MM.1S (cell line): Measurements from ENCODE around the gene ZNF892.

Experiments used
- DNase-seq: peaks from one replicate; pipeline ENCODE4 v3.0.0-alpha.2; 2015
- H2AFZ ChIP-seq: fragments of 300-600 bp; sonication (generic); 2 replicates; pipeline ENCODE4 v1.6.0; 2016; ENCODE audit warnings: antibody characterized with exemption, low read length
- H3F3A ChIP-seq: fragments of 300-600 bp; sonication (generic); 2 replicates; pipeline ENCODE4 v1.6.1; 2016; ENCODE audit warnings: mild to moderate bottlenecking, antibody characterized with exemption, low read length, moderate library complexity, mixed read lengths; ENCODE audit not compliant: insufficient read depth
- H3K27ac ChIP-seq: fragments of 300-600 bp; sonication (generic); 2 replicates; pipeline ENCODE4 v1.5.1; 2016; ENCODE audit warnings: mild to moderate bottlenecking, low read length
- H3K27me3 ChIP-seq: fragments of 300-600 bp; sonication (generic); replicated peaks from 2 replicates; pipeline ENCODE4 v1.6.0; 2016; ENCODE audit warnings: low read length; ENCODE audit not compliant: insufficient read depth
- H3K36me3 ChIP-seq: fragments of 300-600 bp; sonication (generic); replicated peaks from 2 replicates; pipeline ENCODE4 v1.6.1; 2016; ENCODE audit warnings: mild to moderate bottlenecking, low read length, mixed read lengths; ENCODE audit not compliant: insufficient read depth
- H3K4me1 ChIP-seq: fragments of 300-600 bp; sonication (generic); 2 replicates; pipeline ENCODE4 v1.6.1; 2016; ENCODE audit warnings: low read length, mixed read lengths
- H3K4me2 ChIP-seq: fragments of 300-600 bp; sonication (generic); 2 replicates; pipeline ENCODE4 v1.6.0; 2016; ENCODE audit warnings: low read depth, low read length
- H3K4me3 ChIP-seq: fragments of 300-600 bp; sonication (generic); 2 replicates; pipeline ENCODE4 v1.5.1; 2016; ENCODE audit warnings: low read length, mixed read lengths
- H3K79me2 ChIP-seq: fragments of 300-600 bp; sonication (generic); 2 replicates; pipeline ENCODE4 v1.6.1; 2016; ENCODE audit warnings: mixed run types, low read length, mixed read lengths
- H3K9ac ChIP-seq: fragments of 300-600 bp; sonication (generic); 2 replicates; pipeline ENCODE4 v1.6.1; 2016; ENCODE audit warnings: low read length, mixed read lengths
- H3K9me2 ChIP-seq: fragments of 300-600 bp; sonication (generic); replicated peaks from 2 replicates; pipeline ENCODE4 v1.6.1; 2016; ENCODE audit warnings: mild to moderate bottlenecking, low read length, mixed read lengths; ENCODE audit not compliant: insufficient read depth
- H3K9me3 ChIP-seq: fragments of 300-600 bp; sonication (generic); replicated peaks from 2 replicates; pipeline ENCODE4 v1.6.1; 2016; ENCODE audit warnings: mild to moderate bottlenecking, low read length, mixed read lengths; ENCODE audit not compliant: insufficient read depth
- H4K20me1 ChIP-seq: fragments of 300-600 bp; sonication (generic); 2 replicates; pipeline ENCODE4 v1.6.1; 2016; ENCODE audit warnings: mild to moderate bottlenecking, low read length, moderate library complexity, mixed read lengths; ENCODE audit not compliant: insufficient read depth
- EZH2 ChIP-seq: fragments of 300-600 bp; sonication (generic); optimal IDR thresholded peaks from 2 replicates; pipeline ENCODE3; 2017; ENCODE audit warnings: low read depth, mild to moderate bottlenecking, antibody characterized with exemption, low read length, mixed read lengths
- EZH2phosphoT487 ChIP-seq: fragments of 300-600 bp; sonication (generic); IDR thresholded peaks from 2 replicates; pipeline ENCODE4 v1.6.1; 2018; ENCODE audit warnings: antibody characterized with exemption, low read length
- TF ChIP-seq, protein P1 (sequence below): fragments of 300-600 bp; sonication (generic); IDR thresholded peaks from 2 replicates; pipeline ENCODE4 v1.5.1; 2016; ENCODE audit warnings: antibody characterized with exemption, low read length, mixed read lengths

The ZNF892 gene

DNA sequence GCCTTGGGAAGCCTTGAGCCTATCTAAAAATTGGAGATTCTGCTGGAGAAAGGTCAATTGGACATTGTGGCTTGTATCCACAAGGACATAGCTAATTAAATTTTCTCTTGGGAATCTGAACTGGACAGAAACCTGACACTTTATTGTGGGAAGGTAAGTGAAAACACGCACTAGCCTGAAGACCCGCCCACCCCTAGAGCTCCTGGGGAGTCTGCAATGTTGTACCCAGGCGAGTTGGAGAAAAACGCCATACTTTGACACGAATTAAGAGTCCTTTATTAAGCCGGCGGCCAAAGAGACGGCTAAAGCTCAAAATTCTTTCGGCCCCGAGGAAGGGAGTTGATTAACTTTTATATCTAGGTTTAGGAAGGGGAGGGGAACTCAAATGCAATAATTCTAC lies 1.2 kb upstream of the ZNF892 start:
- 0 out of 2 replicates have a peak, but pooled peaks cover 3% of the 10 kb centered on the region for H3F3A ChIP-seq
- no peaks in the 10 kb centered on the region for H3K36me3 ChIP-seq
- H3K9ac ChIP-seq = no peak overlapping the region
- H3K27me3 ChIP-seq = no peaks in the 10 kb centered on the region; the same call in 1 of the 2 replicates
- H3K4me1 ChIP-seq = no peaks in the 10 kb centered on the region
- H3K27ac ChIP-seq = no peak overlapping the region
- H3K9me3 ChIP-seq = no peaks in the 10 kb centered on the region
- H4K20me1 ChIP-seq = no peaks in the 10 kb centered on the region
- H3K9me2 ChIP-seq = no peaks in the 10 kb centered on the region
- no peak overlapping the region for H2AFZ ChIP-seq
- H3K4me2 ChIP-seq = no peak overlapping the region
- no peak overlapping the region for H3K4me3 ChIP-seq
- no peak for DNase-seq
- no peaks in the 10 kb centered on the region for H3K79me2 ChIP-seq
- TF ChIP-seq, protein P1, sequence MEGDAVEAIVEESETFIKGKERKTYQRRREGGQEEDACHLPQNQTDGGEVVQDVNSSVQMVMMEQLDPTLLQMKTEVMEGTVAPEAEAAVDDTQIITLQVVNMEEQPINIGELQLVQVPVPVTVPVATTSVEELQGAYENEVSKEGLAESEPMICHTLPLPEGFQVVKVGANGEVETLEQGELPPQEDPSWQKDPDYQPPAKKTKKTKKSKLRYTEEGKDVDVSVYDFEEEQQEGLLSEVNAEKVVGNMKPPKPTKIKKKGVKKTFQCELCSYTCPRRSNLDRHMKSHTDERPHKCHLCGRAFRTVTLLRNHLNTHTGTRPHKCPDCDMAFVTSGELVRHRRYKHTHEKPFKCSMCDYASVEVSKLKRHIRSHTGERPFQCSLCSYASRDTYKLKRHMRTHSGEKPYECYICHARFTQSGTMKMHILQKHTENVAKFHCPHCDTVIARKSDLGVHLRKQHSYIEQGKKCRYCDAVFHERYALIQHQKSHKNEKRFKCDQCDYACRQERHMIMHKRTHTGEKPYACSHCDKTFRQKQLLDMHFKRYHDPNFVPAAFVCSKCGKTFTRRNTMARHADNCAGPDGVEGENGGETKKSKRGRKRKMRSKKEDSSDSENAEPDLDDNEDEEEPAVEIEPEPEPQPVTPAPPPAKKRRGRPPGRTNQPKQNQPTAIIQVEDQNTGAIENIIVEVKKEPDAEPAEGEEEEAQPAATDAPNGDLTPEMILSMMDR = no peak
- TF ChIP-seq EZH2 (no peak), EZH2phosphoT487 (no peak)

GRCh38 chr2:95208106-95208505 lies 785 bp downstream of the ZNF892 start:
- Histone ChIP-seq H3K9me3 (no peaks in the 10 kb centered on the region), H2AFZ (no peak overlapping the region), H3F3A (0 out of 2 replicates have a peak, but pooled peaks cover 3% of the 10 kb centered on the region), H3K27me3 (no peaks in the 10 kb centered on the region; the same call in 1 of the 2 replicates), H3K4me1 (no peaks in the 10 kb centered on the region), H3K36me3 (no peaks in the 10 kb centered on the region), H3K4me2 (no peak overlapping the region), H3K4me3 (no peak overlapping the region), H3K79me2 (no peaks in the 10 kb centered on the region), H3K27ac (no peak overlapping the region), H4K20me1 (no peaks in the 10 kb centered on the region), H3K9me2 (no peaks in the 10 kb centered on the region), H3K9ac (no peak overlapping the region)
- no peak for DNase-seq
- TF ChIP-seq, protein P1 = no peak
- TF ChIP-seq EZH2phosphoT487 (no peak), EZH2 (no peak)

- no peak overlapping the region for H3K4me3 ChIP-seq
- DNase-seq = no peak
- no peak for TF ChIP-seq EZH2phosphoT487
- no peak for TF ChIP-seq EZH2
- TF ChIP-seq, protein P1 = no peak
- no peaks in the 10 kb centered on the region for H3F3A ChIP-seq
- no peaks in the 10 kb centered on the region for H4K20me1 ChIP-seq
- no peaks in the 10 kb centered on the region for H3K79me2 ChIP-seq
- H3K4me1 ChIP-seq = no peaks in the 10 kb centered on the region
- no peak overlapping the region for H3K27ac ChIP-seq
- no peak overlapping the region for H3K4me2 ChIP-seq
- no peaks in the 10 kb centered on the region for H3K36me3 ChIP-seq
- peaks cover 10% of the 10 kb centered on the region; the same call in 1 of the 2 replicates for H3K9me3 ChIP-seq
- H3K9ac ChIP-seq = no peak overlapping the region
- no peaks in the 10 kb centered on the region for H3K27me3 ChIP-seq
- H2AFZ ChIP-seq = no peak overlapping the region
- no peaks in the 10 kb centered on the region for H3K9me2 ChIP-seq
Observed at GRCh38 chr2:95215018-95215612, 7.8 kb downstream of the ZNF892 start.
